Stimulated activated memory B cell treated with anti-CD40 and anti-IgM and Interleukin-4, amounts not matched to agents 10 μg/mL and 1 μg/mL and 100 μg/mL, for 72 hours (primary cell): ENCODE measurements around the gene TSPO.
A peak's percentile ranks its signal among the peaks of the same experiment; 100 is the strongest.
"Not testable (repeated sequence)": the region's sequence is repeated elsewhere in the genome, so short reads cannot be mapped to it uniquely, and the experiment has no call there.

Experiments used
- ATAC-seq: fragments of 150-1000 bp; cut with Tn5 transposase; 2 replicates; pipeline ENCODE4 v1.10.0; 2021
- H3K27ac Mint-ChIP-seq: one replicate; pipeline ENCODE4 v1.8.0; 2022; ENCODE audit warnings: mild to moderate bottlenecking, mixed read lengths
- H3K27me3 Mint-ChIP-seq: one replicate; pipeline ENCODE4 v1.8.0; 2022; ENCODE audit warnings: mixed read lengths
- H3K36me3 Mint-ChIP-seq: one replicate; pipeline ENCODE4 v1.8.0; 2022; ENCODE audit warnings: mixed read lengths
- H3K4me1 Mint-ChIP-seq: one replicate; pipeline ENCODE4 v1.8.0; 2022; ENCODE audit warnings: mixed read lengths
- H3K4me3 Mint-ChIP-seq: one replicate; pipeline ENCODE4 v1.8.0; 2022; ENCODE audit warnings: mild to moderate bottlenecking, moderate library complexity, mixed read lengths
- H3K9me3 Mint-ChIP-seq: one replicate; pipeline ENCODE4 v1.8.0; 2022; ENCODE audit warnings: mixed read lengths

TSPO gene

DNA sequence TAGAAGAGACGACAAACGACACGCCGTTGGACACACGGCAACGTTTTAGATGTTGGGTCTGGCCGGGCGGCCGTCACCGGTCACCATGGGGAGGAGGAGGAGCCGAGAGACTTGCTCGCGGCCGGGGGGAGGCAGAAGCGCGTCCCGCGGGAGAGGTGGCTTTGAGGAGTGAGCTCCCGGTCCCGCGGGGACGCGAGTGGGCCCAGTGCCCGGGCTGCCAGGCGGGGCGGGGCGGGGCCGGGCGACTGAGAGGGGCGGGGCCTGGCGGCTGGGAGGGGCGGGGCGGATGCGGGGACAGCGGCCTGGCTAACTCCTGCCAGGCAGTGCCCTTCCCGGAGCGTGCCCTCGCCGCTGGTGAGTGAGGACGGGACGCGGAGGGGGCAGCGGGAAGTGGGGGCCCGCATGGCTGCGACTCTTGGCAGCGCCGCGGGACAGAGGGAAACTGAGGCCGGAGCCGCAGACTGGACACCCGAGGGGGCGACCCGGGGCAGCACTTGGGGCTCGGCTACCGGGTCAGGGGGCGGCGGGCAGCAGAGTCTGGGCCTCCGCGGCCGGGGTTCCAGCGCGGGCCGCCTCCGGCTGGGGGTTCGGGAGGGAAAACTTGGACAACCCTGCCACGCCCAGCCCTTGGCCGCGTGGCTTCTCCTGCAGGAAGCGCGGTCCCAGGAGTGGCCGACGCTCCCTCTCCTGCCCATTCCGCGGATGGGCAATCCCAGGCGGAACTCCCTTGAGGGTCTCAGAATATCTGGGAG lies at the start of gene TSPO:
TSS of gene TSPO (plus strand) at position 309 of the 752 bp plus-strand sequence. CDS start 7,680 bp downstream, outside the sequence.
- ATAC-seq = peak; percentile 70
- peak within 1 kb of the TSS; percentile 29 for H3K27ac Mint-ChIP-seq
- H3K36me3 Mint-ChIP-seq = no peaks in the 10 kb centered on the region
- H3K4me3 Mint-ChIP-seq = peak within 1 kb of the TSS; percentile 80
- H3K9me3 Mint-ChIP-seq = no peaks in the 10 kb centered on the region
- peaks cover 78% of the 10 kb centered on the region for H3K4me1 Mint-ChIP-seq
- H3K27me3 Mint-ChIP-seq = peaks cover 9% of the 10 kb centered on the region

DNA sequence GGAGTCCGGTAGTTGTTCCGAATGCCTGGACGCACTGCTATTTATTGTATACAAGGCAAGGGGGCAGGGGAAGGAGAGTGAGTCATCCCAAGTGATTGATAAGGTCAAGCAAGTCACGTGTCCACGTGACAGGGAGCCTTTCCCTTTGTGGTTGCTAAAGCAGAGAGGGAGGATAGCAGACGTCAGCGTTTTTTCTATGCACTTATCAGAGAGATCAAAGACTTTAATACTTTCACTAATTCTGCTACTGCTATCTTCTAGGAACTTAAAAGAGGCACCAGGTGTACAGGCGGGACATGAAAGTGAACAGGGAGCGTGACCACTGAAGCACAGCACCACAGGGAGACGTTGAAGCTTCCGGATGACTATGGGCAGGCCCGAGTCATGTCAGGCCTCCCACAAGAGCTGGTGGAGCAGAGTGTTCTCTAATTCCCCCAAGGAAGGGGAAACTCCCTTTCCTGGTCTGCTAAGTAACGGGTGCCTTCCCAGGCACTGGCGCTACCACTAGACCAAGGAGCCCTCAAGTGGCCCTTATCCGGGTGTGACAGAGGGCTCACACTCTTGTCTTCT lies 47.2 kb upstream of the TSPO start:
- not testable (repeated sequence) for ATAC-seq, H3K36me3 Mint-ChIP-seq, H3K27ac Mint-ChIP-seq, H3K9me3 Mint-ChIP-seq, H3K27me3 Mint-ChIP-seq, H3K4me1 Mint-ChIP-seq, H3K4me3 Mint-ChIP-seq

DNA sequence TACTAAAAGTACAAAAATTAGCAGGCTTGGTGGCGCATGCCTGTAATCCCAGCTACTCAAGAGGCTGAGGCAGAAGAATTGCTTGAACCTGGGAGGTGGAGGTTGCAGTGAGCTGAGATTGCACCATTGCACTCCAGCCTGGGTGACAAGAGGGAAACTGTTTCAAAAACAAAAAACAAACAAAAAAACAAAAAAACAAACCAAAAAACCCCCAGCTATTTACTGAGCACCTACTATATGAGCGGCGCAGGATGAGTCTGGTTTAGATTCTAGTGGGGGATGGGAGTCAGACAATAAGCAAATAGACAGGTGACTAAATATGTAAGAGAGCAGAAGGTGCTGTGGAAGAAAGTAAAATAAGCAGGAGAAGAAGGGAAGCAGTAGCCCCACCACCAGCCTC lies 46.4 kb upstream of the TSPO start:
- H3K4me3 Mint-ChIP-seq, H3K4me1 Mint-ChIP-seq, H3K27ac Mint-ChIP-seq, H3K9me3 Mint-ChIP-seq, H3K27me3 Mint-ChIP-seq, H3K36me3 Mint-ChIP-seq, ATAC-seq: not testable (repeated sequence)

DNA sequence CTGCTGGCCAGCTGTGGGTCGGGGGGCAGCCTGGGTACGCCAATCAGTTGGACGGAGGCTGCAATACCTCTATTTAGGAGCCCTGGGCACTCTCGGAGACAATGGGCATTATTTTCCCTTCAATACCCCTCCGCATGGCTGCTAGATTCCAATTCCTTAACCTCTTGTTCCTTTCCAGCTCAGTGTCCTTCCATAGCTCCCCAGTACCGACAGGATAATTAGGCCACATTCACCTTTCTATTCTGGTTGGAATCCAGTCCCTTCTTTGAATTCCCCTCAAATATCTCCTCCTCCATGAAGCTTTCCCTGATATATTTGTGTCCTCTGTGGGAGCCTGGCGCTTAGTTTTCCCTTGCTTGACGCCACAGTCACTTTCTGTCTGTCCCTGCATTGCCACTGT lies 45.1 kb upstream of the TSPO start:
- ATAC-seq = no peak
- Mint-ChIP-seq H3K4me1 (peaks cover 11% of the 10 kb centered on the region), H3K4me3 (no peak overlapping the region), H3K27ac (no peak overlapping the region), H3K36me3 (no peaks in the 10 kb centered on the region), H3K9me3 (no peaks in the 10 kb centered on the region), H3K27me3 (peaks cover 9% of the 10 kb centered on the region)

DNA sequence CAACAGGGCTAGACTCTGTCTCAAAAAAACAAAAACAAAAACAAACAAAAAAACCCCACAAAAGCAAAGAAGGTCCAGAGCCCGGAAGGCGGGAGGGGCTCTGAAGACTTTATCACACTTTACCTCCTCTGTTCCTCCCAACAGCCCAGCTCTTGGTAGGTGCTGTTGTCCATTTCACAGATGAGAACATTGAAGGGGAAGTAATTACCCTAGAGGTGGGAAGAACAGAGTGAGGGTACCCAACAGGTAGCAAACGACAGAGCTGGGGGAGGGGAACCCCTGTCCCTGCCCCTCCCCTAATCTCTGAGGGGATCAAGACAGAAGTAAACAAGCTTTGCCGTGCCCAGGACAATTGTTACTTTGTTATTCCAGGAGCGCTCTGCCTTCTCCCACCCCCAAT lies 41.8 kb upstream of the TSPO start:
- Mint-ChIP-seq H3K27me3 (peaks cover 41% of the 10 kb centered on the region), H3K27ac (no peak overlapping the region), H3K9me3 (no peaks in the 10 kb centered on the region), H3K4me3 (no peak overlapping the region), H3K36me3 (no peaks in the 10 kb centered on the region), H3K4me1 (peaks cover 24% of the 10 kb centered on the region)
- no peak for ATAC-seq

DNA sequence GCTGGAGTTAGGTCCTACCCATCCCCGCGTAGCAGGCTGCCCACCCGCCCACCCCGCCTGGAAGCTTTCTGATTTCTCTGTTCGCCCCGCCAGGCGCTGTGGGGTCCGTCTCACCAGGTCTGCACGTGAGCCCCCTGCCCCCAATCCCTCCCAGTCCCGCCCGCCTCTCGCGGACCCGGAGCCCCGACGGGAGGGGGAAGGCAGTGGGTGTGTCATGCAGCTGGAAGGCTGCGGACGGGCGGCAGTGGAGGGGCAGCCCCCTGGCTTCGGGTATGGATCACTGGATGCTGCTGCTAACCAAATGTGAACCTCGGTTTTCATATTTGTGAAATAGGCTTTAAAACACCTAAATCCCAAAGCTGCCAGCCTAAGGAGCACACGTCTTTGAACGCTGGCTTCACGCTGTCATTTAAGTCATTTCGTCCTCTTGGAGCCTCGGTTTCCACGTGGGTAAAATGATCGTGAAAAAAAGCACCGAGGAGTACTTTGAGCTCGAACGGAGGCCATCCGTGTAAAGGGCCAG lies 41.4 kb upstream of the TSPO start:
- H3K27me3 Mint-ChIP-seq = peaks cover 46% of the 10 kb centered on the region
- no peak overlapping the region for H3K27ac Mint-ChIP-seq

DNA sequence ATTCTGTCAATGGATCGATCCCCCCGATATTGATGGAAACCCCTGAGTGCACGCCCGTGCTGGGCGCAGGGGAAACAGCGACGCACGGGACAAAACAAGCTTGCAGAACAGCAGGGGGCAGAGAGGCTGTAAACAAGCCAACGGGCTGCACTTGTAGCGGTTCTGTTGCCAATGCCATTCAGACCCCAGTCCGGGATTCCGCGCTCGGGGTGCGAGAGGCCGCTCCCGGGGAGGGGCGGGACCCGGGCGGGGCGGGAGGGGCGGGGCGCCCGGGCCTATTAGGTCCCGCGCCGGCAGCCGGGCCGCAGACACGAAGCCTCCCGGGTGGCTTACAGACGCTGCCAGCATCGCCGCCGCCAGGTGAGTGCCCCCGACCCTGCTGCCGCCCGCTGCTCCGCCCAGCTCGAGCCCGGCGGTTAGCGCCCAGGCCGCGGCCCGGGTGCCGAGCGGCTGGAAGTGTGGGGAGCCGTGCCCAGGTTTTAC lies 40.9 kb upstream of the TSPO start, which contains the start of gene BIK:
TSS of gene BIK (plus strand) at position 307 of the 483 bp plus-strand sequence. CDS start 13,273 bp downstream, outside the sequence.
- Mint-ChIP-seq H3K36me3 (no peaks in the 10 kb centered on the region), H3K27me3 (peaks cover 51% of the 10 kb centered on the region), H3K4me1 (peaks cover 34% of the 10 kb centered on the region), H3K27ac (no peak within 1 kb of the TSS), H3K4me3 (peak within 1 kb of the TSS; percentile 71), H3K9me3 (no peaks in the 10 kb centered on the region)
- ATAC-seq = peak; percentile 60

More for the DNA sequence above, 41.4 kb upstream of the TSPO start:
- Mint-ChIP-seq H3K4me3 (peak overlapping the region; percentile 64), H3K36me3 (no peaks in the 10 kb centered on the region), H3K4me1 (peaks cover 29% of the 10 kb centered on the region), H3K9me3 (no peaks in the 10 kb centered on the region)
- ATAC-seq = no peak

DNA sequence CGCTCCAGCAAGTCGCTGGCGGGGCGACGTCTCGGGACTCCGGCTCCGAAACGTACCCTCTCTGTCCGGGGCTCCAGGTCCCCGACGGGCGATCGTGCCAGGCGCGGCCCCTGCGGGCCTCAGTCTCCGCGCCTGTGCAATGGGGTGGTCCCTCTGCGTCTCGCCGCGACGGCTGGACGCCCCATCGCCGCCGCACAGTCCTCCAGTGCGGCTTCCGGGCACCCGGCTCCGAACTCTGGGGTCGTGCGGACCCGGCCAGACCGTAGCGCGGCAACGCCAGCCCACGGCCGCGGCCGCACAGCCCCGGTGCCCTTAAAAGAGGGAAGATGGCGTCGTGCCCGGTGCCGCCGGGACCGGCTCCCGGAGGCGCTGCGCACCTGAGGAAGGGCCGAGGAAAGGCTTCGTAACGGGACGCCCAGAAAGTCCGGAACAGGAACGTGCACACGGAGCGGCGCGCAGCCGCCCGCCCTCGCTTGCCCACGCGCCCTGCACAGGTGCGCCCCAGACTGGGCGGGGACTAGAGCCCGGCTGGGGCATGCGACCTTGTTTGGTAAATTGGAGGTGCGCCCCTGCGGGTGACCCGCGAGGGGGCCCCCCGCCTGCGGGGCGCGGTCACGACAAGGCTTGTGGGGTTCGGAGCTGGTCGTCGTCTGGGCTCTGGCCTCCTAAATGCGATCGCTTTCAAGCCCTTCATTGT lies 40.3 kb upstream of the TSPO start:
- Mint-ChIP-seq H3K27ac (no peak overlapping the region), H3K4me3 (peak overlapping the region; percentile 71), H3K27me3 (peaks cover 57% of the 10 kb centered on the region), H3K4me1 (peaks cover 40% of the 10 kb centered on the region), H3K9me3 (no peaks in the 10 kb centered on the region), H3K36me3 (no peaks in the 10 kb centered on the region)
- peak; percentile 72 for ATAC-seq

DNA sequence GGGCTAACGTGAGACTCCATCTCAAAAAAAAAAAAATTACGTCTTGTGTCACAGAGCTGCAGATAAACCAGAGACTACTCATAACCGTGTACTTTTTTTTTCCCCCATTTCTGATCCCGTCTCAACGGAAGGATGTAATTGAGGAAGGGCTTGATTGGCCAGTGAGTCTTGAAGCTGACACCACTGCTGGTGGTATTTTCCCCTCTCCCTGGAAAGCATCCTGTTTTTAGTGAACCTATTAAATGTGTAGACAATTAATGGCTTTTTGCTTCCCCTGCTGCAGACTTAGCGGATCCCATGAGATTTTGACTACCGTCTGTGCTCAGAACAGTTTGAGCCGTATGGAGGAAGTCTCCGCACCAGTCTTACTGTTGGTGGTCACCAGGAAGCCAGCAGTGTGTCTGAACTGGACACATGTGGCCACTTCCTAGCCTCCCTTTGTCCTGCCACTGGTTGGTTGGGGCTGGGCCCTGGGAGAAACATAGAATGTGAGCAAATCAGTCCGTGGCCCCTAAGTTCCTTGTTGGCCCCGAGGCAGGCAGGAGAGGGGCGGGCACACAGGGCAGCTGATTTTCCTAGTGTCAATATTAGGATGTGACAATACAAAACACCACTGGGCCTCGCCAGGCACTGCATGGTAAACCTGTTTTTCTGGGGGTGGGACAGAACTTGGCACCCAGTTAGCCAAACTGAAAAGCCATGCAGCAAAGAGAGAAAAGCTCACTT lies 37.7 kb upstream of the TSPO start:
- no peak for ATAC-seq
- Mint-ChIP-seq H3K9me3 (no peaks in the 10 kb centered on the region), H3K4me3 (no peak overlapping the region), H3K27me3 (peaks cover 62% of the 10 kb centered on the region), H3K4me1 (peaks cover 52% of the 10 kb centered on the region), H3K27ac (no peak overlapping the region), H3K36me3 (no peaks in the 10 kb centered on the region)

DNA sequence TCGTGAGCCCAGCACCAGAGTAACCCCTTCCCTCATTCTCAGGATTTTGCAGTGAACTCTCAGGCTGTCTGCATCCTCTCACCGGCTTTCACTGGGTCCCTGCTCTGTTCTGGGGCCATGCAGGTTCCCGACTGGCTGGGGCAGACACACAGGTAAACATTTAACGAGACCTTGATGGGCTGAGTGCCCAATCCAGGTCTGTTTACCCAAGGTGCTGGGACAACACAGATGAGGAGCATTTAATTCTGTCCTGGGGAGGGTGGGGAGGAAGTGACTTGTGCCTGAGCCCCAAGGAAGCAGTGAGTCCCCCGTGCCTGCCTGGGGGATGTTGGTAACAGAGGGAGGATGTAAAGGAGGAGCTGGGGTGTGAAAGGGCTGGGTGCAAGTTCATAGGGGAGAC lies 36.4 kb upstream of the TSPO start:
- Mint-ChIP-seq H3K9me3 (no peaks in the 10 kb centered on the region), H3K27me3 (peaks cover 58% of the 10 kb centered on the region), H3K4me3 (no peak overlapping the region), H3K27ac (no peak overlapping the region), H3K4me1 (peaks cover 65% of the 10 kb centered on the region), H3K36me3 (no peaks in the 10 kb centered on the region)
- no peak for ATAC-seq

DNA sequence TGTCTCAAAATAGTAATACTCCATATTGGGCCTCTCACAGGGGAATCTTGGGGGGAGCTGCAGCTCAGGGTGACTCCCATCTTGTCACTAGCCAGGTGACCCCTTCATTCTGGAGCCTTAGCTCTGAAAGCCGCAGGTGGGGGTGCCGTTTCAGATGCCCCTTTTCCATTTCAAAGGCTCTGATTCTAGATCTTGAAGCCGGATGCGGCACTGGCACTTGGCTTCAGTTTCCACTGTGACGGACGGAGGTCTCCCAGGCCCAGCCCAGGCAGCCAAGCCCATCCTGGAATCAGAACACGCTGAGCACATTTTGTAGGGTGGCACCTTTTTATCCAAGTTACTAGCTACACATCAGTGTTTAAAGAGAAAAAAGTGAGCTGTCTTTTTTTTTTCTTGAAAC lies 34.4 kb upstream of the TSPO start:
- Mint-ChIP-seq H3K4me1 (peaks cover 71% of the 10 kb centered on the region), H3K4me3 (no peak overlapping the region), H3K27ac (no peak overlapping the region), H3K36me3 (no peaks in the 10 kb centered on the region), H3K27me3 (peaks cover 71% of the 10 kb centered on the region), H3K9me3 (no peaks in the 10 kb centered on the region)
- ATAC-seq = no peak

DNA sequence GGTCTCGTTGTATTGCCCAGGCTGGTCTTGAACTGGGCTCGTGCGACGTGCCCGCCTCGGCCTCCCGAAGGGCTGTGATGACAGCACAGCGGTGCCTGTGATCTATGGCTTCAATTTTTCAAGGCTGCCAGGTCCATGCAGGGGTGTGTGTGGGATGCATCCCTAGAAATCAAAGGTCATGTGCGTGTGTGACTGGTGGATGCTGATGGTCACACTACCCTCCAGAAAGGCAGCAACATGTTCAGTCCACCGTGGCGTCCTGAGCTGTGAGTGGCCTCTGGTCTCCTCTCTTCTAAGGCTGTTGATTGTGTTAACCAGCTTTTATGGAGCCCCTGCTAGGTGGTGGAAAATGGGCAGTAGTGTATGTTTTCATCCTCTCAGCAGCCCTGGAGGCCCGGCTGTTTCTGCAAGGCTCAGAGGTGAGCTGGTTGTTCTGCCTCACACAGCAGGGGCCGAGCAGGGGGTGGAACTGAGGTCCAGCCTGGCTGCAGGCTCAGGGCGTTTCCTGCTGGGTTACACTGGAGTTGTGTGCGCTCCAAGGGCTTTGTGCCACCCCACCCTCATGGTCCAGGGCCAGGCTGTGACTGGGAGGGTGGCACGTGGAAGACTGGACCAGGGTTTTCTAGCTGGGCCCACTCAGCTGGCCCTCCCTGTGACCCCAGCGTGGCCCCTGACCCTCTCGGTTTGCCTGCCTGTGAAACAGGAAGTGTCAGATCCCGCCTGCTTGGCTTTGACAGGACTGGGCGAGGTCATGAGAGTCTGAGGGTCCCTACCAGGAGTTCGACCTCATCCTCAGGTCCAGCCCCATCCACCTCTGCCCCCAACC lies 33.1 kb upstream of the TSPO start:
- Mint-ChIP-seq H3K4me1 (peaks cover 70% of the 10 kb centered on the region), H3K27ac (peak overlapping the region; percentile 6), H3K36me3 (no peaks in the 10 kb centered on the region), H3K4me3 (peak overlapping the region; percentile 54), H3K27me3 (peaks cover 63% of the 10 kb centered on the region), H3K9me3 (no peaks in the 10 kb centered on the region)
- ATAC-seq = no peak

DNA sequence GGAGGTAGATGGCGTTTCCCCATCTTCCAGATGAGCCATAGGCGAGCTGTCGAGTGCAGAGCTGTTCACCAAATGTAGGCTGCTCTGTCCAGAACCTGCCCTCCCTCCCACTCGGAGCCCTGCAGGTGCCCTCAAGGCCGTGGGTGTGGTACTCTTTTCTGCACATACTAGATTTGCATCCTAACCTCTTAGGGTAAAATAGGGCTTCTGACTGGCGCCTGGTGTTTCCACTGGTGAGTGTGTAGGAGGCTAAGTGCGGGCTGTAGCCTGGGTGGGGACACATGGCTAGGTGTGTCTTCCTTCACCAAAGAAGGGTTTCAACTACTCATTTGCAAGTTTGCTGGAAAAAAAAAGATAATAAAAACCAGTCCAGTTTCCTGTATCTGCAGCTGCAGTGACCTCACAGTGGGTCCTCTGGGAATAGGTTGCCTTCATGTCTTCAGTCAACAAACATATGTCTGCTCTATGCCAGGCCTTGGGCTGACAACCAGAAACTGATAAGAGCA lies 32.4 kb upstream of the TSPO start:
- Mint-ChIP-seq H3K4me1 (peaks cover 65% of the 10 kb centered on the region), H3K36me3 (no peaks in the 10 kb centered on the region), H3K27me3 (peaks cover 62% of the 10 kb centered on the region), H3K4me3 (peak overlapping the region; percentile 54), H3K27ac (peak overlapping the region; percentile 6), H3K9me3 (no peaks in the 10 kb centered on the region)
- ATAC-seq = peak; percentile 94
